Measurements from ENCODE around the gene IGF1R. TPM values are rescaled to one million over a fixed set of nuclear protein-coding genes. Genes with fewer than 3 reads are reported as not detected.

Gene IGF1R
- total and polyA plus RNA-seq, 2 of the 13 experiments (the other 11 are each of a cell fraction or from before 2014, with no cell fraction given) = 15.9 to 18.4 TPM

GRCh38 chr15:98692213-98692612, 43.9 kb downstream of the IGF1R start (continued):
- TF ChIP-seq EP300 (IDR thresholded peaks at IDR 0.05; ENCODE audit: low read depth in 2 of 2, low read length in 2 of 2) (peak in 1 of 2 experiments; percentile 74; a peak in 2 of 4 replicates), EP300 (CRISPR knock-in tag; IDR thresholded peaks at IDR 0.05; ENCODE audit: borderline replicate concordance) (peak; percentile 46; the same call in 1 of the 2 replicates), NR2F1 (CRISPR knock-in tag; IDR thresholded peaks at IDR 0.05) (peak; percentile 40 to 63; a peak in 2 of 4 replicates), CEBPB (IDR thresholded peaks at IDR 0.05; ENCODE audit: borderline replicate concordance, low read depth, low read length) (peak; percentile 28; the same call in 1 of the 2 replicates), MED1 (CRISPR knock-in tag; IDR thresholded peaks at IDR 0.05) (peak; percentile 74), FOXO1 (CRISPR knock-in tag; IDR thresholded peaks at IDR 0.05) (peak; percentile 51; the same call in 1 of the 2 replicates), SALL1 (CRISPR knock-in tag; IDR thresholded peaks at IDR 0.05) (peak; percentile 86), MAFK (conservative IDR thresholded peaks at IDR 0.05 in 1 of 2, IDR thresholded peaks at IDR 0.05 in 1 of 2; ENCODE audit: low read length in 2 of 2) (peak; percentile 62 to 69), LCORL (IDR thresholded peaks at IDR 0.05) (no peak), LCORL (CRISPR knock-in tag; IDR thresholded peaks at IDR 0.05) (peak; percentile 81; the same call in 1 of the 2 replicates), HHEX (CRISPR knock-in tag; IDR thresholded peaks at IDR 0.05) (no peak), ZNF253 (CRISPR knock-in tag; IDR thresholded peaks at IDR 0.05; ENCODE audit: borderline replicate concordance) (no peak), ZNF205 (CRISPR knock-in tag; IDR thresholded peaks at IDR 0.05) (no peak), USF2 (IDR thresholded peaks at IDR 0.05; ENCODE audit: low read depth, low read length) (no peak), USF2 (CRISPR knock-in tag; IDR thresholded peaks at IDR 0.05; ENCODE audit: borderline replicate concordance) (no peak), FOXK1 (CRISPR knock-in tag; IDR thresholded peaks at IDR 0.05; ENCODE audit: borderline replicate concordance, low read depth) (peak; percentile 64), ATF2 (CRISPR knock-in tag; IDR thresholded peaks at IDR 0.05) (peak; percentile 90), ZNF790 (CRISPR knock-in tag; IDR thresholded peaks at IDR 0.05; ENCODE audit: borderline replicate concordance) (no peak), ZNF3 (CRISPR knock-in tag; IDR thresholded peaks at IDR 0.05) (no peak), ZBTB7A (CRISPR knock-in tag; IDR thresholded peaks at IDR 0.05) (peak; percentile 75; the same call in 1 of the 2 replicates), KAT8 (CRISPR knock-in tag; IDR thresholded peaks at IDR 0.05) (peak; percentile 39; the same call in 1 of the 2 replicates), TEAD3 (CRISPR knock-in tag; optimal IDR thresholded peaks at IDR 0.05; ENCODE audit: borderline replicate concordance) (peak; percentile 97)
- TF ChIP-seq, protein P1, sequence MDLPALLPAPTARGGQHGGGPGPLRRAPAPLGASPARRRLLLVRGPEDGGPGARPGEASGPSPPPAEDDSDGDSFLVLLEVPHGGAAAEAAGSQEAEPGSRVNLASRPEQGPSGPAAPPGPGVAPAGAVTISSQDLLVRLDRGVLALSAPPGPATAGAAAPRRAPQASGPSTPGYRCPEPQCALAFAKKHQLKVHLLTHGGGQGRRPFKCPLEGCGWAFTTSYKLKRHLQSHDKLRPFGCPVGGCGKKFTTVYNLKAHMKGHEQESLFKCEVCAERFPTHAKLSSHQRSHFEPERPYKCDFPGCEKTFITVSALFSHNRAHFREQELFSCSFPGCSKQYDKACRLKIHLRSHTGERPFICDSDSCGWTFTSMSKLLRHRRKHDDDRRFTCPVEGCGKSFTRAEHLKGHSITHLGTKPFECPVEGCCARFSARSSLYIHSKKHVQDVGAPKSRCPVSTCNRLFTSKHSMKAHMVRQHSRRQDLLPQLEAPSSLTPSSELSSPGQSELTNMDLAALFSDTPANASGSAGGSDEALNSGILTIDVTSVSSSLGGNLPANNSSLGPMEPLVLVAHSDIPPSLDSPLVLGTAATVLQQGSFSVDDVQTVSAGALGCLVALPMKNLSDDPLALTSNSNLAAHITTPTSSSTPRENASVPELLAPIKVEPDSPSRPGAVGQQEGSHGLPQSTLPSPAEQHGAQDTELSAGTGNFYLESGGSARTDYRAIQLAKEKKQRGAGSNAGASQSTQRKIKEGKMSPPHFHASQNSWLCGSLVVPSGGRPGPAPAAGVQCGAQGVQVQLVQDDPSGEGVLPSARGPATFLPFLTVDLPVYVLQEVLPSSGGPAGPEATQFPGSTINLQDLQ (CRISPR knock-in tag; IDR thresholded peaks at IDR 0.05) = no peak
- TF ChIP-seq, protein P2, sequence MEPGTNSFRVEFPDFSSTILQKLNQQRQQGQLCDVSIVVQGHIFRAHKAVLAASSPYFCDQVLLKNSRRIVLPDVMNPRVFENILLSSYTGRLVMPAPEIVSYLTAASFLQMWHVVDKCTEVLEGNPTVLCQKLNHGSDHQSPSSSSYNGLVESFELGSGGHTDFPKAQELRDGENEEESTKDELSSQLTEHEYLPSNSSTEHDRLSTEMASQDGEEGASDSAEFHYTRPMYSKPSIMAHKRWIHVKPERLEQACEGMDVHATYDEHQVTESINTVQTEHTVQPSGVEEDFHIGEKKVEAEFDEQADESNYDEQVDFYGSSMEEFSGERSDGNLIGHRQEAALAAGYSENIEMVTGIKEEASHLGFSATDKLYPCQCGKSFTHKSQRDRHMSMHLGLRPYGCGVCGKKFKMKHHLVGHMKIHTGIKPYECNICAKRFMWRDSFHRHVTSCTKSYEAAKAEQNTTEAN (CRISPR knock-in tag; conservative IDR thresholded peaks at IDR 0.05) = 0 out of 2 replicates have a peak, but pooled peaks have one; percentile 27
